Endothelial cell of umbilical vein (primary cell): ENCODE data around the gene GPR17.

Experiments used
- CTCF ChIP-seq, 2 donors: IDR thresholded peaks; 1 replicate in 1 of 2; 2 replicates in 1 of 2; pipeline ENCODE4 v1.5.1; 2011; ENCODE audit warnings: low read length in 2 of 2, mild to moderate bottlenecking in 2 of 2, moderate library complexity in 2 of 2, control low read depth in 1 of 2, inconsistent platforms in 1 of 2, low read depth in 1 of 2; ENCODE audit not compliant: insufficient read depth in 1 of 2; ENCODE audit errors: extremely low read depth in 1 of 2
- POLR2A ChIP-seq: IDR thresholded peaks from 2 replicates; pipeline ENCODE4 v1.6.1; 2012; ENCODE audit warnings: low read depth, mild to moderate bottlenecking, control low read depth, low read length

GRCh38 chr2:127642706-127643438 is 3.1 kb upstream of the GPR17 start:
- TF ChIP-seq CTCF (IDR thresholded peaks at IDR 0.05; ENCODE audit: extremely low read depth in 1 of 2, insufficient read depth in 1 of 2, low read depth in 1 of 2, low read length in 2 of 2), result no peak
- no peak for TF ChIP-seq POLR2A
